GM19324 (cell line): ENCODE data around the gene DEF6.

ENCODE experiments used
- ATAC-seq: cut with Tn5 transposase; IDR thresholded peaks from one replicate; pipeline ENCODE4 v1.9.1; 2021; ENCODE audit warnings: mild to moderate bottlenecking, moderate library complexity; ENCODE audit not compliant: unreplicated experiment, low FRiP score

DEF6 gene, protein sequence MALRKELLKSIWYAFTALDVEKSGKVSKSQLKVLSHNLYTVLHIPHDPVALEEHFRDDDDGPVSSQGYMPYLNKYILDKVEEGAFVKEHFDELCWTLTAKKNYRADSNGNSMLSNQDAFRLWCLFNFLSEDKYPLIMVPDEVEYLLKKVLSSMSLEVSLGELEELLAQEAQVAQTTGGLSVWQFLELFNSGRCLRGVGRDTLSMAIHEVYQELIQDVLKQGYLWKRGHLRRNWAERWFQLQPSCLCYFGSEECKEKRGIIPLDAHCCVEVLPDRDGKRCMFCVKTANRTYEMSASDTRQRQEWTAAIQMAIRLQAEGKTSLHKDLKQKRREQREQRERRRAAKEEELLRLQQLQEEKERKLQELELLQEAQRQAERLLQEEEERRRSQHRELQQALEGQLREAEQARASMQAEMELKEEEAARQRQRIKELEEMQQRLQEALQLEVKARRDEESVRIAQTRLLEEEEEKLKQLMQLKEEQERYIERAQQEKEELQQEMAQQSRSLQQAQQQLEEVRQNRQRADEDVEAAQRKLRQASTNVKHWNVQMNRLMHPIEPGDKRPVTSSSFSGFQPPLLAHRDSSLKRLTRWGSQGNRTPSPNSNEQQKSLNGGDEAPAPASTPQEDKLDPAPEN

DNA sequence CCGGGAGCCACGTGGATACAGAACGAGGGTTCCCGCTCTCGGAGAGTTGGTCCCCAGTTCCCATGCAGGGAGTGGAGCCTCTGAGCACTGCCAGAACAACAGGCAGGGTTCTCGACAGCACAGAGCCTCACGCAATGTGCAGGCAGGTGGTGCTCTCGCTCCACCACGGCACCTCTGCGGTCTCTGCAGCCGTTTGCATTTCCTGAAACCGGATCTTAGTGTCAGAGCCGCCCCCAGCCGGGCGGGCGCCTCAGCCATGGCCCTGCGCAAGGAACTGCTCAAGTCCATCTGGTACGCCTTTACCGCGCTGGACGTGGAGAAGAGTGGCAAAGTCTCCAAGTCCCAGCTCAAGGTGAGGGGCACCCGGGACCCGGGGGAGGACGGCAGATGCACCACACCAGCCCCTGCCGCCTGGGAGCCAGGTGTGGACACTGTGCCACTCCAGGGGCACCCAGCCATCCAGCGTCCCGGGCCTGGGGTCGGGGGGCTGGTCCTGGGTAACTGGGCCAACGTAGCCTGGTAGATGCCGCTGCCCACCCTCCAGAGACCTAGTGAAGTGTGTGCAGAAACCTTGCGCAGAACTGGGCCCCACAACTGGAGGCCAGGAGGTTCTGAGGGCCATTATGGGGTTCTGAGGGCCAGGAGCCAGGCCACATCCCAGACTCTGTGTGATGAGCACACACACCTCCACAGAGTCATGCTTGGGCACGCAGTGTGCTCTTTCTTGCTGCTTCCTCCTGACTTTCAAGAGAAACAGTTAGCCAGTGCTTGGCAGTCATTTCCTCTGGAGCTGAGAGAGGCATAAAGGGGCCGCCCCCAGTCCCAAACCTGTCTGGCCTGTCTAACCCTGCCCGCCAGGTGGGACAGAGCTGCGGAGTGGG lies at the start of gene DEF6:
Gene DEF6 (plus strand): TSS at position 218 of the 881 bp plus-strand sequence. CDS start 39 bp downstream, at position 257.
- ATAC-seq, result peak; percentile 68

DNA sequence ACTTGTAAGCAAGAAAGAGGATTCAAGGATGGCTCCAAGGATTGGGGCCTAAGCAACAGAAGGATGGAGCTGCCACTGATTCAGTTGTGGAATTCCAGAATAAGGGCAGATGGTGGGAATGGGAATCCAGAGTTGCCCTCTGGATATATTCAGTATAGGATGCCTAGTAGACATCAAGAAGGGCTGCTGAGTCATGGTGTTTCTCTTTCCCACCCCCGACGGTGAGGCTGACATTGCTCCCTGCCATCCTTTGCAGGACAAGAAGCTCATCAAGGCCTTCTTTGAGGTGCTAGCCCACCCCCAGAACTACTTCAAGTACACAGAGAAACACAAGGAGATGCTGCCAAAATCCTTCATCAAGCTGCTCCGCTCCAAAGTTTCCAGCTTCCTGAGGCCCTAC lies 49.3 kb upstream of the DEF6 start:
- no peak for ATAC-seq

DNA sequence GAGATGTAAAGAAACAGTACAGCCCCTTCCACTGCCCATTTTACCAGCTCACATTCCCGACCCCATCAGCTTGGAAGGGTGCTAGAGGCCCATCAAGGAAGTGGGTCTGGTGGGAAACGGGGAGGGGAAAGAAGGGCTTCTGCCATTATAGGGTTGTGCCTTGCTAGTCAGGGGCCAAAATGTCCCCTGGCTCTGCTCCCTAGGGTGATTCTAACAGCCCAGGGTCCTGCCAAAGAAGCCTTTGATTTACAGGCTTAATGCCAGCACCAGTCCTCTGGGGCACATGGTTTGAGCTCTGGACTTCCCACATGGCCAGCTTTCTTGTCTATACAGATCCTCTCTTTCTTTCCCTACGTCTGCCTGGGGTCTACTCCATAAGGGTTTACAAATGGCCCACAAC lies 48.7 kb upstream of the DEF6 start:
- no peak for ATAC-seq

DNA sequence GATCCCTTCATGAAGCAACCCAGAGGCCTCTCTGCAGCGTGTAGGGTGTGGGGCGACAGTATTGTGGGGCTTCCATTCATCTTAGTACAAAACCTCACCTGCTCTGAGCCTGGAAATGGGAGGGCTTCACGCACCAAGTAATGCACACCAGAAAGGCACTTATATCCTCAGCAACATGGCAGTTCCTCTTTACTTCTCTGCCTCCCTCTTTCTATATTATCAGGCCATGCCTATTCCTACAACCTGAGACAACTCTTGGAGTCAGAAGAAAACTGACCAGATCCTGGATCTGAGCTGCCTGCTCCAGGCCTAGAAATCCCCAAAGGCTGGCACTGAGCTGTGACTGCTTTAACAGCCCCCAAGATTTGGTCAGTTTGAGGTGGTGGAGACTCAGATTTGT lies 45.7 kb upstream of the DEF6 start:
- no peak for ATAC-seq

DNA sequence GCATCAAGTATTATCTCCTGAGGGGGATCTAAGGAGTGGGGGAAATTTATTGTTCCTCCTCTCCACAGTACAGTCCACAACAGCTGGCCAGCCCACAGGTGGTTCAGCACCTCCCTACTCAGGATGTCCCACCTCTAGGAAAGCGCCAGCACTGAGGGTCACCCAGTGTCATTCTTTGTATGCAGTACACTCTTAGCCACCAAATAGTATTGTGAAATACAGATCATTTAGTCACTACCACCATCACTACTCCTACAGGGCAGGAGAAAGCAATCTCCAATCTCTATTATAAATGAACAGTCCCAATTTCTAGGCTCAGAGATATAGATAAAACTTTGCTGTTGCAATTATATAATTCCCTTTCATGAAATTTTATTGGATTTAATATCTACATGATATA lies 44.4 kb upstream of the DEF6 start:
- no peak for ATAC-seq

DNA sequence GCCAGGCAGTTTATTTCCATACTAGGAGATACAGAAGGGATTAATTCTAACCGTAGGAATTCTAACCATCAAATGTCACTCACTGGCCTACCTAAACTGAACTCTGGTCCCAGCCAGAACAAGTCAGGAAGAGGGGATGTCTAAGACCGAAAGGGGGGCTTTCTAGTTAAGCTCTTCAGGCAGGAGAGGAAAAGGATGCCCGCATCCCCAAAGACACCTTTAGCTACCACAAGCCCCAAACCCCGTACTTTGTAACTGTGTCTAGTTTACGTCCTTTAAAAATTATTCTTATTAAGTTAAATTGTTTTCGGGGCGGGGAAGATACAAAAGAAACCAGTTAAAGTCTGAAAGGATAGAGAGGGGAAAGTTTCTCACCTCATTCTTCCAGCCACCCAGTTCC lies 39.3 kb upstream of the DEF6 start:
- no peak for ATAC-seq

DNA sequence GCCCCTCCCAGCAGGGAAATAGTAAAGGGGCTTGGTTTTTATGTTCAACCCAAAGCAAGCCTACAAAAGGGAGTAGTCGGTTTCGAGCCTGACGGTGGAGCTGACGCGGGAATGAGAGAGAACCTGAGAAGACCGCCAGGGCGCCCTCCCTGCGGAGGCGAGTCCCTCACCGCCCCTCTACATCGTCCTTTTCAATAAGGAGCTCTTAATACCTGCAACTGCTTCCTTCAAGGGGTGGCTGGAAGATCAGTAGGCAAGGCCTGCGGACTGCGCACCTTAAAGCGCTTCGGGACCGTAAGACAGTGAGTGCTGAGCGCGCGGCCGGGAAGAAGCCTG lies 38.8 kb upstream of the DEF6 start:
- ATAC-seq, result no peak

DNA sequence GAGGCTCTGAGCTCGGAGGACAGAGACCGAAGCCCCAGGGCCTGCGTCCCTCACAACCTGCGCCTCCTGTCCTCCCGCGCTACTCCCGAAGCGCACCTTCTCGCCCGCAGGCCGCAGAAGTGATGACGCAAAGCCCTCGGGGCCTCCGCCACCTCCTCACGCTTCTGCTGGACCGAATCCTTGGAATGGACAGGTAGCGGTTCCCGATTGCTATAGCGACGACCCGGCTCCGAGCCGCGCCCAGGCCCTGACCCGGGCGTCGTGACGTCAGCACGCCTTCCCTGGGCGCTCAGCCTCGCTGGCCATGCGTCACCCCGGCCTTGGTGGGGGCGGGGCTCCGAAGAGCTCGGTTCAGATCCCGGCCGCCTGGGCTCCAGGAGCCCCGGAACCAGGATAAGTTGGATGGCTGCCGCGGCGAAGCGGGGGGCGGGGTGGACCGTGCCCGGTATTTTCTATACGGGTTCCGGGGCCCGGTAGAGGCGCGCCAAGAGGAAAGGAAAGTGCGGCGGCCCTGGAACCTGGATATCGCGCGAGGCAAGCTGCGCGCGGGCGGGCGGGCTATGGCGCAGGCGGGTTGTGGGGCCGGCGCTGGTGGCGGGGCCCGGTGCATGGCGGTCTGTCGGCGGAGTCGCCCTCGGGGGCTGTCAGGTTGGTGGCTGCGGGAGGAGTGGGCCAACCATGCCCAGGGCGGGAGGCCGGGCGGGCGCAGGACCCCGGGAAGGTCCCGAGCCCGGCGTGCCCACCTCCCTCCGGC lies 38.2 kb upstream of the DEF6 start, which contains the start of gene ZNF76:
Gene ZNF76 (plus strand): TSS at position 542 of the 754 bp plus-strand sequence. CDS start 21,417 bp downstream, outside the sequence.
- ATAC-seq, result peak; percentile 93

DNA sequence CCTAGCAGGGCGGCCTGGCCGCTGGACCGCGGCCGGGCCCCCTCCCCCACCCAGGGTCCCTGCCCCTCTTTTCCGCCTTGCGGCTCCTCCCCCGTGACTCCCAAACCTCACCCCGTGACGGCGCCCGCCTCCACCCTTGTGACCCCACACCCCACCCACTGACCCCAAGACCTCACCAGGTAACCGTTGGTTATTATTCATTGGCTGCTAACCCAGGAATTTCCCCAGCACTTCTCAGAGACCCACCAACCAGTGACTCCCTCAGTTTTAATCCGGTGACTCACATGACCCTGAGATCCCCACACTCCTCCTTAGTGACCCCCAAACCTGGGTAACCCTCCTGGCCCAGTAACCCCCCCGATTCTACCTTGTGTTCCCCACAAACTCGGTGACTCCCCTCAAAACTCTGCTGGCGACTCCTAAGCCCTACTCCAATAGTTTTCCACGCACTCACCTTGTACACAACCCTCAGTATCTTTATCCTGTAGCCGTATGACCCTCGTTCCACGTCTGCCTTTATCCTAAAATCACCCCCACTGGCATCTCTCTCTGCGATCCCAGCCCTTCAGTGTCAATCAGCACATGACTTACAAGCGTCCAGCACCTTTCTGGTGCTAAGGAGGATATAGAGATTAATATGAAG lies 37.5 kb upstream of the DEF6 start:
- ATAC-seq, result peak; percentile 33

DNA sequence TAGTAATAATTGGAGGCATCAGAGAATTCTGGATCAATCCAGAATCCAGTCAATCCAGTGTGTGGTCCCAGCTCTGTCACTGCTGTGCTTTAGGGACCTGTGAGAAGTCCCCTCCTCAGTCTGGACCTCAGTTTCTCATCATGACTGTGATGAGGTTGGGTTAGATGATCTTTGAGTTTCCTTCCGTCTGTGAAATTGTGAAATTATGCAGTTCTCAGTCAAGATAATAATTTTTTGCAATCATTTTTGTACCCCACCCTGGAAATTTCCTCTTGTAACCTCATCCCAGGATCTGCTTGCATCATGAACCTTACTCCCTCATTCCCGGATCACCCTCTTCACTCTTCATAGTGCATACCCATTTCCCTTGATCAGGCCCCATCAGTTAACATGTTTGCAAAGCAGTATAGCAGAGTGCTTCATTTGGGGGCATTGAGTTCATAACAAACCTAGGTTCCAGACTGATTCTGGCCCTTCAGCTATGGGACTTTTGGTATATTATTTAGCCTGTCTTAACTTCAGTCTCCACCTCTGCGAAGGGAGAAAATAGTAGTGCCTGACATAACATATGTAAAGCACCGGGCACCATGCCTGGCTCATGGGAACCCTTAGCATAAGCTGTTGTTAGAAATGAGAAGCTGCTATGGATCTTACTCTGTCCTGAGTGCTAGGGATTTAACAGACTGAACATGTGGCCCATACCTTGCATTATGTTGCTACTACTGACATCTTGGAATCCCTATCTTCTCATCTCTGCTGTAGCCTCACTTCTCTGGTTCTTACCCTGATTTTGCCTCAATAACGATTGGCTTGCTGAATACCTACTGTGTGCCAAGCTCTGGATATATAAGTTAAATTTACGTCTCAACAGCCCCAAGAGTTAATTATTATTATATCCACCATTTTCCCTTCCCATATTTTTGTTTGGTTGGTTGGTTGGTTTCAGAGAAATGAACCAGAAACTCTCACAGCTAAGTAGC lies 36.7 kb upstream of the DEF6 start:
- no peak for ATAC-seq

DNA sequence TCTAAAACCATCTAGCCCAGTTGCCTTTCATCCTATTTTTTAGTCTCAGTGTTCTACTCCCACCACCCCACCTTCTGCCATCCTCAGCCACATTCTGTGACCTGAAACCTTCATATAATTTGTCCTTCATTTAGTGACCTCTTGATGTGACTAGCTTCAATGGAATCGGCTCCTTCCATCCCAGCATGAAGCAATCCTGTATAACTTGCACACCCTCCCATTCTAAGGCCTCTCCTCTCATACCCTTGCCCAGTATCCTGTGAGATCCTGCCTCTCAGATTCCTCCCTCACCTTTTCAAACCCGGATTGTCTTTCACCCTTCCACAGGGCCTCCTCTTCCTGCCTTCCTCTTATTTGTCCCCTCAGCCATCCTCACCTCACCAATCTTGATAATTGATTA lies 35.0 kb upstream of the DEF6 start:
- ATAC-seq, result no peak

DNA sequence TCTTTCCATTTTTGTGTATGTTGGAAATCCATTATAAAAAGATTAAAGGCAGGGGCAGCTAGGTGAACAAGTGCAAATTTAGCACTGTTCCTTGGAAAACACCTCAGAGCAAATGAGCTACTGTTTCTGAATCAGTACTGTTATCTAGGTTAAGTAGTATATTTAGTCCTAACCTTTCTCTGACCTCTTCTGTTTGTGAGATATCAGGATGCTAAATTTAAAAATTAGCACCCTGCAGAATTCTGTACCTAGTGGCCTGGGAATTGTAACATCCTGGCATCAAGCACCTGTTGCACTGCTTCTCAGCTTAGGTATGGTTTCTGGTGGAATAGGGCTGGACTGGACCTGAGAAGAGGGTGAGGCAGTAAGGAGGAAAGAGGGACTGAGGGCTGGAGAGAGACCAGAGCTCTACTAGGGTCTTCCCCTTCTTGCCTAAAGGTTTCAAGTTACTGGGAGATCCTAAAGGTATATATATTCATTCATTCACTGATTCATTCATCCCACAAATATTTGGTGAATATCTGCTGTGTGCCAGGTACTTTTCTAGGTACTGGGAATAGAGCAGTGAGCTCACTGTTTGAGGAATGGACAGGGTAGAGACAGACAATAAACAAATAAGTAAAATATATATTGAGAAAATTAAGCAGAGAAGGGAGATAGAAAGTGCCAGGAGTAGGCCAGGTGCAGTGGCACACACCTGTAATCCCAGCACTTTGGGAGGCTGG lies 32.9 kb upstream of the DEF6 start:
- no peak for ATAC-seq

DNA sequence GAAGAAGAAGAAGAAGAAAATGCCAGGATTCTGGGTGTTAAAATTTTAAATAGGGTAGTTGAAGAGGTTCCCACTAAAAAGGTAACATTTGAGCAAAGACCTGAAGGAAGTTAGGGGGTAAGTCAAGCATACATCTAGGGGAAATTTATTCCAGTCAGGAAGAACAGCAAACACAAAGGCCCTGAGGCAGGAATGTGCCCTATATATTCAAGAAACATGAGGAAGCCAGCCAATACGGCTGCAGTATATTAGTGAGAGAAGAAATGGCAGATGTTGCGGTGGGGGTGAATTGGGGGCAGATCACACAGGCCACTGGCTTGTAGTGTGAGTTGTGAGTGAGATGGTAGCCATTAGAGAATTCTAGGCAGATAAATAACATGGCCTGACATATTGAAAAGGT lies 32.1 kb upstream of the DEF6 start:
- no peak for ATAC-seq

DNA sequence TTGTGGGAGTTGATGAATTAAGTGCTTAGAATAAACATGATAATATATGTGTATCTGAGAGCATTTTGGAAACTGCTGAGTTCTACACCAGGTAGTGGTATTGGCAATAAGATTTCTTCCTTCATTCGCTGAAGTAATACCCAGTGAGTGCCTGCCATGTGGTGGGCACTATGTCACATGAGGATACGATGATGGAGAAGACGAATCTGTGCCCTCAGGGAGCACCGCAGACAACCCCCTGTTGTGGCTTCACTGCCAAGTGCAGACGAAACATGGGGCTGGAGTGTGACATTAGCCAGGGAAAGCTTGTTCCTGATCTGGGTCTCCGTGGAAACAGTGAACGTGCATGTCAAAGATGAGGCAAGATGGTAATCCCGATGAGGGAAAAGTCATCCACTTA lies 30.2 kb upstream of the DEF6 start:
- ATAC-seq, result no peak

DNA sequence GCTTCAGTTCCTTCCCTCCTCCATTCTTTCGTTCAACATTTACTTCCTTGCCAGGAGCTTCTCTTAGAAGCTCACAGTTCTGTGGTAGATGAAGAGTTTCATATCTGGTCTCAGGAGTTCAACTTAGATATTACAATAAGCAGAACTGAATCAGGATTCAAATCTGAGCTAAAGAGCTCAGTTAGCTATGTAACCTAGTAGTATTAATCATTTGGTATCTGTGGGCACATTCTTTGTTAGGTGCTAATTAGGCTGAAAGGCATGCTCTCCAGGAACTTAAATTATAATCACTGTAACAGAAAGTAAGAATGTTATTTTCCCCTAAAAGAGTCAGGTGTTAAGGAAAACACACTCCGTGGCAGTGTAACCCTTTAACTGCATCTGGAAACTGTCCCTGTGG lies 29.7 kb upstream of the DEF6 start:
- ATAC-seq, result no peak

DNA sequence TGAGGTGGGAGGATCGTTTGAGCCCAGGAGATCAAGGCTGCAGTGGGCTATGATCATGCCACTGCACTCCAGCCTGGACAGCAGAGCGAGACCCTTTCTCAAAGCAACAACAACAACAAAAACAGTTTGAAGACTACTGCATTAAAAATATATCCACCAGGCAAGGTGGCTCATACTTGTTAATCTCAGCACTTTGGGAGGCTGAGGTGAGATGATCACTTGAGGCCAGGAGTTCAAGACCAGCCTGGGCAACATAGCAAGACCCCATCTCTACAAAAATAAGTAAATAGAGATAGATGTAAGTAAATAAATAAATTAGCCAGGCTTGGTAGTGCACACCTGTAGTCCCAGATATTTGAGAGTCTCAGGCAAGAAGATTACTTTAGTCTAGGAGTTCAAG lies 25.6 kb upstream of the DEF6 start:
- ATAC-seq, result no peak

DNA sequence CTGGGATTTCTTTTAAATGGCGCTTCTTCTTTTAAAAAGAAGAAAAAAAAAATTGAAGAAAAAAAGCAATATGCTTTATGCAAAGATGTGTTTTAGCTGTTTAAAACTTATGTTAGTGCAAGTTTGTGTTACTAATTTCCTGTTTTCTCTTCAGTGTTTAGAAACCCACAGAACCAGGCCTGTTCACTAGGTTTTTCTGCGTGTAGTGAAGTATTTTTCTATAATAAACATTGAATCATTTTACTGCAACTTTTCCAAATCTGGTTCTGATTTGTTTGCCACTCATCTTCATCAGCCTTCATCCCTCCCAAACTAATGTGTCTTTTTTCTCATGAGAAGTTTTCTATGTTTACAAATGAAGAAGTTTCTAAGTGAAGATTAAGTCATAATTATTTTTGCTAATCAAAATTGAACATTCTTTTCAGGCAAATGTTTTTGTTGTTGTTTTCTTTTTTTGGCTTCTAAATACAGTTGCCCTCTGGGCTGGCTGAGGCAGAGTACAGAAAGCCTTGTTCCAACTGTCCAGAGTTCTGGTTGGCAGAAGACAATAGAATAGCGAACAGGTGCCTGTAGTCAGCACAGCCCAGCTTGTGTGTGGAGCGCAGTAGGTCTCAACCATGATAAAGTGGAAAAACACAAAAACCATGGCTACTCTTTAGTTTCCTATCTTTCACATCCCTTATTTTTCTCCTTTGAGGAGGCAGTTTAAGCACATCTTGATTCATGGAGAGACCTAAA lies 23.6 kb upstream of the DEF6 start:
- no peak for ATAC-seq
